Smooth muscle cell (in vitro differentiated cells): ENCODE results near the gene NSD1. TPM values are rescaled to one million over a fixed set of nuclear protein-coding genes. Genes with fewer than 3 reads are reported as not detected.

Source experiments
- DNase-seq: peaks from one replicate; lab custom pipeline; 2025; ENCODE audit not compliant: unreplicated experiment; lab: John Stamatoyannopoulos, UW
- H2AFZ ChIP-seq: fragments of 200-600 bp; sonication (generic); 2 replicates; pipeline ENCODE4 v1.6.0; 2016; ENCODE audit warnings: antibody characterized with exemption, low read depth, mild to moderate bottlenecking
- H3F3A ChIP-seq: fragments of 200-600 bp; sonication (generic); 2 replicates; pipeline ENCODE4 v1.6.0; 2017; ENCODE audit warnings: antibody characterized with exemption, low read depth
- H3K27ac ChIP-seq: fragments of 200-600 bp; sonication (generic); 2 replicates; pipeline ENCODE4 v1.5.1; 2016; ENCODE audit warnings: low read depth, mild to moderate bottlenecking
- H3K27me3 ChIP-seq: fragments of 200-600 bp; sonication (generic); 2 replicates; pipeline ENCODE4 v1.6.1; 2016; ENCODE audit warnings: low read depth, mild to moderate bottlenecking
- H3K36me3 ChIP-seq: fragments of 200-600 bp; sonication (generic); 2 replicates; pipeline ENCODE4 v1.5.1; 2016; ENCODE audit warnings: low read depth
- H3K4me1 ChIP-seq: fragments of 200-600 bp; sonication (generic); 2 replicates; pipeline ENCODE4 v1.5.1; 2016; ENCODE audit warnings: low read depth
- H3K4me2 ChIP-seq: fragments of 200-600 bp; sonication (generic); 2 replicates; pipeline ENCODE4 v1.6.0; 2016; ENCODE audit warnings: mild to moderate bottlenecking
- H3K4me3 ChIP-seq: fragments of 200-600 bp; sonication (generic); 2 replicates; pipeline ENCODE4 v1.5.1; 2016; ENCODE audit warnings: mild to moderate bottlenecking
- H3K79me2 ChIP-seq: fragments of 200-600 bp; sonication (generic); 2 replicates; pipeline ENCODE4 v1.6.0; 2016; ENCODE audit warnings: low read depth, mild to moderate bottlenecking
- H3K9ac ChIP-seq: fragments of 200-600 bp; sonication (generic); 2 replicates; pipeline ENCODE4 v1.6.0; 2016; ENCODE audit warnings: low read depth
- H3K9me3 ChIP-seq: fragments of 200-600 bp; sonication (generic); replicated peaks from 2 replicates; pipeline ENCODE4 v1.5.1; 2016; ENCODE audit warnings: low read depth
- H4K20me1 ChIP-seq: fragments of 200-600 bp; sonication (generic); 2 replicates; pipeline ENCODE4 v1.6.0; 2016; ENCODE audit warnings: low read depth
- CTCF ChIP-seq: fragments of 200-600 bp; sonication (generic); IDR thresholded peaks from 2 replicates; pipeline ENCODE4 v1.5.1; 2017; ENCODE audit warnings: borderline replicate concordance, mild to moderate bottlenecking, antibody characterized with exemption; ENCODE audit not compliant: insufficient read depth, poor library complexity, severe bottlenecking
- WGBS: methylation state at CpG from one replicate; pipeline ENCODE4 v1.1.7; 2016; ENCODE audit warnings: low lambda C conversion rate; 5-methylcytosine and 5-hydroxymethylcytosine counted together
- polyA plus RNA-seq: library from polyadenylated mRNA; unstranded; fragments of >200 nt; fragmentation: Nextera tagmentation; extraction: Ambion mirVana; gene quantifications from 2 replicates; pipeline ENCODE4 v1.2.1, GENCODE V29; 2016
- total RNA-seq: library from RNA; depleted of rRNA; stranded (reverse); fragments of >200 nt; gene quantifications from 2 replicates; pipeline ENCODE4 v1.2.3, GENCODE V29; 2014

Gene NSD1
- total and polyA plus RNA-seq, 2 experiments from 2014 or later = 22.6 to 38.2 TPM

- H3K27ac ChIP-seq = no peak overlapping the region
- no peak overlapping the region for H3K4me3 ChIP-seq
- peaks cover 12% of the 10 kb centered on the region for H4K20me1 ChIP-seq
- peaks cover 22% of the 10 kb centered on the region for H3K36me3 ChIP-seq
- H3K9me3 ChIP-seq = no peaks in the 10 kb centered on the region
- H3K9ac ChIP-seq = no peak overlapping the region
- no peaks in the 10 kb centered on the region for H3K27me3 ChIP-seq
- WGBS = 97% methylated on average over 7 of the region's 7 CpGs
- no peak overlapping the region for H3K4me2 ChIP-seq
- no peak overlapping the region for H2AFZ ChIP-seq
- no peaks in the 10 kb centered on the region for H3K79me2 ChIP-seq
- DNase-seq = no peak
- TF ChIP-seq CTCF = no peak
- H3F3A ChIP-seq = no peaks in the 10 kb centered on the region
- H3K4me1 ChIP-seq = no peaks in the 10 kb centered on the region
Measured at GRCh38 chr5:177291735-177292134, 158.2 kb downstream of the NSD1 start.

- Histone ChIP-seq H3K9ac (no peak overlapping the region), H3K9me3 (no peaks in the 10 kb centered on the region), H4K20me1 (peaks cover 15% of the 10 kb centered on the region), H3K36me3 (peaks cover 15% of the 10 kb centered on the region), H3K4me3 (no peak overlapping the region), H3K4me1 (no peaks in the 10 kb centered on the region), H3K27me3 (no peaks in the 10 kb centered on the region), H3F3A (peaks cover 14% of the 10 kb centered on the region), H3K4me2 (no peak overlapping the region), H2AFZ (no peak overlapping the region), H3K79me2 (no peaks in the 10 kb centered on the region), H3K27ac (no peak overlapping the region)
- 97% methylated on average over 12 of the region's 12 CpGs for WGBS
- no peak for DNase-seq
- no peak for TF ChIP-seq CTCF
Measured at GRCh38 chr5:177293819-177294581, 160.4 kb downstream of the NSD1 start.

DNA sequence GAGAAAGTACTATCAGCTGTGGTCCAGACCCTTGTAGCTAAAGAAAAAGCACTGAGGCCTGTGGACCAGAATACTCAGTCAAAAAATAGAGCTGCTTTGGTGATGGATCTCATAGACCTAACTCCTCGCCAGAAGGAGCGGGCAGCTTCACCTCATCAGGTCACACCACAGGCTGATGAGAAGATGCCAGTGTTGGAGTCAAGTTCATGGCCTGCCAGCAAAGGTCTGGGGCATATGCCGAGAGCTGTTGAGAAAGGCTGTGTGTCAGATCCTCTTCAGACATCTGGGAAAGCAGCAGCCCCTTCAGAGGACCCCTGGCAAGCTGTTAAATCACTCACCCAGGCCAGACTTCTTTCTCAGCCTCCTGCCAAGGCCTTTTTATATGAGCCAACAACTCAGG lies 161.1 kb downstream of the NSD1 start:
- Histone ChIP-seq H3K4me2 (no peak overlapping the region), H3K9ac (no peak overlapping the region), H3K4me1 (no peaks in the 10 kb centered on the region), H4K20me1 (peaks cover 19% of the 10 kb centered on the region), H3K9me3 (no peaks in the 10 kb centered on the region), H3K27me3 (no peaks in the 10 kb centered on the region), H3K4me3 (no peak overlapping the region), H2AFZ (no peak overlapping the region), H3K27ac (no peak overlapping the region), H3F3A (peaks cover 21% of the 10 kb centered on the region), H3K36me3 (peaks cover 12% of the 10 kb centered on the region), H3K79me2 (no peaks in the 10 kb centered on the region)
- WGBS = 96% methylated on average over 3 of the region's 3 CpGs
- DNase-seq = no peak
- TF ChIP-seq CTCF = no peak

DNA sequence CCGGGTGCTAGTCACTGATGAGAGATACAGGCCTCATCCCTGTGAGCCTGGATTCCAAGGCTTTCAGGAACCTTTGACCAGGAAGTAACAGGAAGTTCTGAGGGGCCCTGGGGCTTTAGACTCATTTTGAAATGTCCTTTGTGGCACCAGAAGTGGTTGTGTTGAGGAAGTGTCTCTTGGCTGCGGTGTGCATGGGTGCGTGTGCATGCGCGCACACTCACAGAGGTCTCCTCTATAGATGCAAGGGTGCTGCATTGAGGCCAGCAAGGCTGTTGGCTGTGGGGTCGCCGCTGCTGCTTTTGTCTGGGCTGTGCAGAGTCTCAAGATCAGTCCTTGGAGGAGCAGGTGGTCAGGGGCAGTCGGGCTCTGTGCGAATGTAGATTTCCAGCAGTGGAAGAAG lies 162.4 kb downstream of the NSD1 start:
- no peak overlapping the region for H3K9ac ChIP-seq
- H3K9me3 ChIP-seq = no peaks in the 10 kb centered on the region
- no peak overlapping the region for H3K4me3 ChIP-seq
- H2AFZ ChIP-seq = no peak overlapping the region
- H3K36me3 ChIP-seq = peaks cover 9% of the 10 kb centered on the region
- H3K27me3 ChIP-seq = no peaks in the 10 kb centered on the region
- no peak for DNase-seq
- H3K79me2 ChIP-seq = no peaks in the 10 kb centered on the region
- H3K27ac ChIP-seq = no peak overlapping the region
- no peak for TF ChIP-seq CTCF
- no peaks in the 10 kb centered on the region for H3K4me1 ChIP-seq
- H4K20me1 ChIP-seq = peaks cover 14% of the 10 kb centered on the region
- 100% methylated on average over 9 of the region's 9 CpGs for WGBS
- H3F3A ChIP-seq = peaks cover 31% of the 10 kb centered on the region
- H3K4me2 ChIP-seq = no peak overlapping the region
